GM23248 (cell line): ENCODE results near the gene PRDM16.

ENCODE experiments used
- EZH2 ChIP-seq: fragments of 200-600 bp; sonication (generic); IDR thresholded peaks from 2 replicates; pipeline ENCODE4 v1.6.1; 2018; ENCODE audit warnings: antibody characterized with exemption, mild to moderate bottlenecking; ENCODE audit not compliant: insufficient read depth, poor library complexity, severe bottlenecking
- EZH2phosphoT487 ChIP-seq: fragments of 200-600 bp; sonication (generic); IDR thresholded peaks from 2 replicates; pipeline ENCODE4 v1.6.1; 2018; ENCODE audit warnings: antibody characterized with exemption, moderate library complexity, mild to moderate bottlenecking, low read depth; ENCODE audit not compliant: insufficient read depth

- no peak for TF ChIP-seq EZH2
- TF ChIP-seq EZH2phosphoT487: no peak
These were observed 4.1 kb upstream of the PRDM16 start for GRCh38 chr1:3064901-3065300.
